Renal cortical epithelial cell (primary cell): Measurements from ENCODE around the gene TMEM50B. TPM values are rescaled to one million over a fixed set of nuclear protein-coding genes. Genes with fewer than 3 reads are reported as not detected.
"Not testable (repeated sequence)": the region's sequence is repeated elsewhere in the genome, so short reads cannot be mapped to it uniquely, and the experiment has no call there.

Experiments used
- DNase-seq: peaks from one replicate; pipeline ENCODE4 v3.0.0-alpha.2; 2011; ENCODE audit warnings: low read depth
- total RNA-seq: library from RNA; depleted of rRNA; stranded (reverse); fragments of >200 nt; gene quantifications from 2 replicates; pipeline ENCODE4 v1.2.3, GENCODE V29; 2014

TMEM50B gene
- total RNA-seq = 44.1 and 50.8 TPM in 2 replicates

GRCh38 chr21:33479679-33480480 lies at the start of gene TMEM50B:
Gene TMEM50B, minus strand, starts transcription at chr21:33479974. Its CDS starts 11,089 bp downstream, at chr21:33468885.
- peak; percentile 85 for DNase-seq

DNA sequence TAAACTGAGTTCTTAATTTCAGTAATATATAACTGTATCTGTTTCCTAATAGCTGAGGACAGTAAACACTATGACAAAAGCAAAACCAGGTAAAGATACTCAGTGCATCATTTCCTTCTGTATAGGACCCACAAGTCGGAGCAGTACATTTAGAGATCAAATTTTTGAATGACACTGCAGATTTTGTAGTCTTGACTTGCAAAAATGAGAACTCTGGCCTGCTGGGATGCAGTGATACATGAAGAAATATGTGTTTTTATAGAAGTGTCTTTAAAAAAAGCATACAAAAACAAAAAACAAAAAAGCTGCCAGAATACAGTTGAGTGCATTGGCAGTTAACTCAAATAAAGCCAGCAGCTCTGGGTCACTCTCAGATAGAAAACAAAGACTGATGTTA lies 43.2 kb upstream of the TMEM50B start:
- no peak for DNase-seq

GRCh38 chr21:33522297-33522952 lies 42.7 kb upstream of the TMEM50B start:
- no peak for DNase-seq

DNA sequence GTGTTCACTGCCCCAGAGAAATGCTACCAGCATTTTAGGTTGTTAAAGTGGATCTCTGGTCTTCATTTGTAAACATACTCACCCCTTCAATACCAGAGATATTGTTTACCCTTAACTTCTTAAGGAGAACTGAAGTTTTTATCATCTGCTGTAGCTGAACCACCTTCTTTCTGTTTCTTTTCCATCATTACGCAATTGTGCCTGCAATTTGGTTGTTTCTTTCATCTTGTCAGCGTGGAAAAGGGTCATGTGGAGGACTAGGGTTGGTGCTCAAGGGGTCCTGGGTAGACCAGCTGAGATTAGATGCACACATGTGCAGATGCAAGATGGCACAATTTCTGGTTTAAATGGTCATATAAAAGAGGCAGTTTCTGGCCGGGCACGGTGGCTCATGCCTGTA lies 39.1 kb upstream of the TMEM50B start:
- DNase-seq = no peak

DNA sequence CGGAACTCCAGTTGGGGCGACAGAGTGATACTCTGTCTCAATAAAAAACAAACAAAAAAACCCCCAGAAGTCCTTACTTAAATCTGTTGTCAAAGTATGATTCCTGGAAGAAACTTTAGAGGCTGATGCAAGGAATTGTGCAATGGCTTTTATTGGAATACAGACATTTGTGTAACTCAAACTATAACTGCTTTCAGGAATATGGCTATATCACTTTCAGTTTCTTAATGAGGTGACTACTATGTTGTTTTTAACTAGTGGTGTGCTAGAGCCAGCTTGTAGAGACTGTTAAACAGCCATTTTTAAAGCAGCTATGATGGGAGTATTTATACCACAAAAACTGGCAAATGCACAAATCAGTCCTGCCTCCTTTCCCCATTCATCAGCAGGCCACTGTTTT lies 34.5 kb upstream of the TMEM50B start:
- DNase-seq = peak; percentile 7

DNA sequence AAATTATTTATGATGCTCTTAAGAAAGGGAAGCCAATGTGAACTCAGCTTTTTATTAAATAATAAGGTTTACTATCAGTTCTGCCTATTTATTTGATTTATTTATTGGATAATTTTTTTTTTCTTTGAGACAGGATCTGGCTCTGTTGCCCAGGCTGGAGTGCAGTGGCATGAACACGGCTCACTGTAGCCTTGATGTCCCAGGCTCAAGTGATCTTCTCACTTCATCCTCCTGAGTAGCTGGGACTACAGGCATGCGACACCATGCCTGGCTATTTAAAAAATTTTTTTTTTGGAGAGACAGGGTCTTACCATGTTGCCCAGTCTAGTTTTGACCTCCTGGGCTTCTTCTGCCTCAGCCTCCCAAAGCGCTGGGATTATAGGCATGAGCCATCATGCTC lies 32.7 kb upstream of the TMEM50B start:
- DNase-seq = no peak

- no peak for DNase-seq
These were observed 31.9 kb upstream of the TMEM50B start for GRCh38 chr21:33511639-33512038.

- no peak for DNase-seq
These were observed 31.1 kb upstream of the TMEM50B start for GRCh38 chr21:33510826-33511225.

DNA sequence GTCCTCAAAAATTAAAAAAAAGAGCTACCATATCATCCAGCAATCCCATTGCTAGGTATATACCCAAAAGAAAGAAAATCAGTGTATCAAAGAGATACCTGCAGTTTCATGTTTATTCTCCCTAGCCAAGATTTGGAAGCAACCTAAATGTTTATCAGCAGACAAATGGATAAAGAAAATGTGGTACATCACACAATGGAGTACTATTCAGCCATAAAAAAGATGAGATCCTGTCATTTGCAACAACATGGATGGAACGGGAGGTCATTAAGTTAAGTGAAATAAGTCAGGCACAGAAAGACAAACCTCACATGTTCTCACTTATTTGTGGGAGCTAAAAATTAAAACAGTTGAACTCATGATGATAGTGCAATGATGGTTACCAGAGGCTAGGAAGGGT lies 27.2 kb upstream of the TMEM50B start:
- DNase-seq = not testable (repeated sequence)

DNA sequence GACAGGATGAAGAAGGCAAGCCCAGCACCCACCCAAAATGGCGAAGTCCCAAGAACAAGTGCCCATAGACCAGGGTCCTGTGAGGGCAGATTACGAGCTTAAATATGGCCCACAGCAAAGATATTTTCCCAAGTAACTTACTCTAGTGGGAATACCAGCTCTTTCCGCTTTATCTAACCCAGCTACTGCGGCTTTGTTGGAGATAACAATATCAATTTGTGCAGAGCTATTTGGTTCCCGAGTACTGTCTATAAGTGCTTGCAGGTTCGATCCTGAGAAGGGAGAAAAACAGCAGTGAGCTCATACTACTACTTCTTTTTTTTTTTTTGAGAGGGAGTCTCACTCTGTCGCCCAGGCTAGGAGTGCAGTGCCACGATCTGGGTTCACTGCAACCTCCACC lies 26.1 kb upstream of the TMEM50B start:
- no peak for DNase-seq

DNA sequence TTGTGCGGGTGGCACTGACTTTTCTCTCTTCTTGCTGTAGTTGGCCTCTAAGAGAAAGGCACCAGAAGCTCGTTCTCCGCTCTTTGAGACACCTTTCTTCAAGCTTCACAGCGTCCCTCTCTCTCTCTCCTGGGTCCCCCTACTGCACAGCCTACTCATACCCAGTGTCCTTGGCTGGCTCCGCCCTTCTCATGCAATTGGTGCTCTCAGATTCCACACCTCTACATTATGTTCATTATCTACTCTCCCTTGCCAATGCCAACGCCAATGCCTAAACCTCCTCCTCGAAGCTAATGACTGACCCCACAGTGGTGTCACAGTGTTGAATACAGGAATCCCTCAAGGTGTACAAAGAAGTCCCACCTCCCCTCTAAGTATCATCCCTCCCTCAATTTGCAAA lies 16.6 kb upstream of the TMEM50B start:
- no peak for DNase-seq

- no peak for DNase-seq
These were observed 16.0 kb upstream of the TMEM50B start for GRCh38 chr21:33495743-33496142.

GRCh38 chr21:33493756-33494155 lies 14.0 kb upstream of the TMEM50B start:
- DNase-seq = no peak

DNA sequence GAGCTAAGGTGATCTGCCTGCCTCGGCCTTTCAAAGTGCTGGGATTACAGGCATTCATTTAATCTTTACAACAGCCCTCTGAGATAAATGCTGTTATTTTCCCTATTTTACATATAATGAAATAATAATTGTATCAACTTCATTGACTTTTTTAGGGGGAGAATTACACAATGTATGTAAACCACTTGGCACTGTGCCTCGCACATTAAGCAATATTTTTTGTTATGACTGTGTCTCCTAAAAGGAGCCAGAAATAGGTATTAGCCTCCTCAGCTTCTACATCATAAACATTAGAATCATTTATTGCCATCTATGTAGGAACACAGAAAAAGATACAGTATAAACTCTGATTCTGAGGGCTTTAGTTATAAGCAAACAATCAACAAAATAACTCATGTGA lies 12.8 kb upstream of the TMEM50B start:
- no peak for DNase-seq

- peak; percentile 75 for DNase-seq
These were observed 11.8 kb upstream of the TMEM50B start, which contains the start of gene DNAJC28 for GRCh38 chr21:33491373-33492102. Gene DNAJC28, minus strand, starts transcription at chr21:33491716. Its CDS starts 2,323 bp downstream, at chr21:33489393.

GRCh38 chr21:33490991-33491372 lies 11.2 kb upstream of the TMEM50B start:
- DNase-seq = peak; percentile 4

GRCh38 chr21:33488936-33489335 lies 9.2 kb upstream of the TMEM50B start:
- no peak for DNase-seq

- no peak for DNase-seq
These were observed 8.2 kb upstream of the TMEM50B start for GRCh38 chr21:33487996-33488395.

DNA sequence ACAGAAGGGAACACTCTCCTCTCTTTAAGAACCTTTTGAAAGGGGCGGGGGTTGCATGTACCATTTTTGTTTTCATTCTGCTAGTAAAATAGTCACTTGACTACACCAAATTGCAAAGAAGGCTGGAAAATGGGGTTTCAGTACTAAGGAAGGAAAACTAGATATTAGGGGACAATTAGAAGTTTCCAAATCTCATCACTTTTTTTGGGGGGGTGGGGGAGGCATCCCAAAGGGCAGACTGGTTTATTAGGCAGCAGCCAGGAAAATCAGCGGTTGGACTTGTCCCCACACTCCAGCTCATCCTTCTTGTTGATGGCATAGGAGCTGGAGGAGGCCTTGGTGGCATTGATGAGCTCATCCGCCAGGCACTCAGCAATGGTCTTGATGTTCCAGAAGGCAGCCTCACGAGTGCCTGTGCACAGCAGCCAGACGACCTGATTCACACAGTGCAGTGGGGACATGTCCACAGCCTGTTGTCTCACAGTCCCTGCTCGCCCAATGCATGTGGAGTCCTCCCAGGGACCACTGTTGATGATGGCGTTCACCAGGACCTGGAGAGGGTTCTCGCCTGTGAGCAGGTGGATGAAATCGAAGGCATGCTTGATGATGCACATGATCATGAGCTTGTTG lies 1.7 kb upstream of the TMEM50B start:
- no peak for DNase-seq

DNA sequence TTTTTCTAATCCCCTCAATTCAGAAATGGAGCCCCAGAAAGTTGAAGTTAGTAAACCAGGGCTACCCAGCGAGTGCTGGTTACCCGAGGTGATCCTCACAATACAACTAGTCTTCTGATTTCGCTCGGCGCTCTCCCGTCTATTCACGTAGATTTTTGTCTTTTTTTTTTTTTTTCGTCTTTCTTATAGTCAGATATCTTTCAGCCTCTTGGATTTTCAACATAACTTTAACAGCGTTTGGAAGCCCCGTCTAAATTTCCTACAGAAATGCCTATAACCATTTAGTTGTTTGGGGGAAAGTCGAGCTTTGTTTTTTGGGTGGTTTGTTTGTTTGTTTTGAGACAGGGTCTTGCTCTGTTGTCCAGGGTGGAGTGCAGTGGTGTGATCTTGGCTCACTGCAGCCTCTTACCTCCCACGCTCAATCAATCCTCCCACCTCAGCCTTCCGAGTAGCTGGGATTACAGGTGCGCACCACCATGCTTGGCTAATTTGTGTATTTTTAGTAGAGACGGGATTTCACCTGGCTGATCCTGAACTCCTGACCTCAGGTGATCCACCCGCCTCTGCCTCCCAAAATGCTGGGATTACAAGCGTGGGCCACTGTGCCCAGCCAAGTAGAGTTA lies 818 bp upstream of the TMEM50B start:
- DNase-seq = no peak

GRCh38 chr21:33478935-33479678 lies 667 bp downstream of the TMEM50B start:
- peak; percentile 30 for DNase-seq
